GM12874 (cell line): ENCODE results near the gene PRUNE2.

ENCODE experiments used
- CTCF ChIP-seq: IDR thresholded peaks from 2 replicates; pipeline ENCODE4 v1.5.1; 2011; ENCODE audit warnings: low read depth, mild to moderate bottlenecking, control low read depth, low read length, moderate library complexity; ENCODE audit not compliant: insufficient read depth

PRUNE2 gene

GRCh38 chr9:76887951-76888350 lies 18.0 kb downstream of the PRUNE2 start:
- TF ChIP-seq CTCF: no peak

- no peak for TF ChIP-seq CTCF
These were observed 18.7 kb downstream of the PRUNE2 start for GRCh38 chr9:76887003-76887821.

GRCh38 chr9:76886318-76886717 lies 19.6 kb downstream of the PRUNE2 start:
- TF ChIP-seq CTCF: no peak

- no peak for TF ChIP-seq CTCF
These were observed 21.1 kb downstream of the PRUNE2 start for GRCh38 chr9:76884823-76885222.

- no peak for TF ChIP-seq CTCF
These were observed 22.5 kb downstream of the PRUNE2 start for GRCh38 chr9:76883341-76883855.

- no peak for TF ChIP-seq CTCF
These were observed 23.2 kb downstream of the PRUNE2 start for GRCh38 chr9:76882686-76883085.

- TF ChIP-seq CTCF: no peak
These were observed 25.7 kb downstream of the PRUNE2 start for GRCh38 chr9:76880210-76880609.
